IPS DF 19.7 (cell line): ENCODE results near the gene DHX32.
"Not testable (repeated sequence)": the region's sequence is repeated elsewhere in the genome, so short reads cannot be mapped to it uniquely, and the experiment has no call there.

Experiments
- DNase-seq: peaks from one replicate; pipeline ENCODE4 v3.0.0-alpha.2; 2013; ENCODE audit warnings: low read depth, low spot score

Gene DHX32

GRCh38 chr10:125881192-125881591, at the start of gene DHX32:
Gene DHX32, minus strand, starts transcription at chr10:125881292. Its CDS starts 468 bp downstream, at chr10:125880824.
- DNase-seq: peak; percentile 87

- DNase-seq: no peak
These were observed 48.5 kb upstream of the DHX32 start for GRCh38 chr10:125929618-125930017.

- DNase-seq: no peak
These were observed 48.0 kb upstream of the DHX32 start for GRCh38 chr10:125928928-125929585.

GRCh38 chr10:125927265-125927664, 46.2 kb upstream of the DHX32 start:
- not testable (repeated sequence) for DNase-seq

- DNase-seq: no peak
These were observed 45.2 kb upstream of the DHX32 start for GRCh38 chr10:125926247-125926646.

GRCh38 chr10:125925262-125925834, 44.3 kb upstream of the DHX32 start:
- DNase-seq: no peak

- not testable (repeated sequence) for DNase-seq
These were observed 40.7 kb upstream of the DHX32 start for GRCh38 chr10:125921643-125922306.

GRCh38 chr10:125917704-125918361, 36.7 kb upstream of the DHX32 start:
- DNase-seq: not testable (repeated sequence)

GRCh38 chr10:125916977-125917376, 35.9 kb upstream of the DHX32 start:
- no peak for DNase-seq

- DNase-seq: not testable (repeated sequence)
These were observed 32.2 kb upstream of the DHX32 start for GRCh38 chr10:125913277-125913676.

GRCh38 chr10:125911990-125912389, 30.9 kb upstream of the DHX32 start:
- no peak for DNase-seq

- no peak for DNase-seq
These were observed 30.1 kb upstream of the DHX32 start for GRCh38 chr10:125911145-125911544.

GRCh38 chr10:125909491-125909890, 28.4 kb upstream of the DHX32 start:
- DNase-seq: not testable (repeated sequence)

GRCh38 chr10:125908813-125909212, 27.7 kb upstream of the DHX32 start:
- not testable (repeated sequence) for DNase-seq

- not testable (repeated sequence) for DNase-seq
These were observed 26.5 kb upstream of the DHX32 start for GRCh38 chr10:125907598-125907997.

- DNase-seq: not testable (repeated sequence)
These were observed 24.2 kb upstream of the DHX32 start for GRCh38 chr10:125905069-125905994.

- not testable (repeated sequence) for DNase-seq
These were observed 22.1 kb upstream of the DHX32 start for GRCh38 chr10:125903135-125903640.

GRCh38 chr10:125900963-125901362, 19.9 kb upstream of the DHX32 start:
- DNase-seq: not testable (repeated sequence)

- not testable (repeated sequence) for DNase-seq
These were observed 16.2 kb upstream of the DHX32 start for GRCh38 chr10:125897317-125897716.

GRCh38 chr10:125896088-125896934, 15.2 kb upstream of the DHX32 start, which contains the start of gene FANK1:
Gene FANK1, plus strand, starts transcription at chr10:125896564. Its CDS starts 79 bp downstream, at chr10:125896643.
- peak; percentile 48 for DNase-seq
